Breast epithelium (tissue), 3 donors: Measurements from ENCODE around the gene OAS2.

Experiments
- CTCF ChIP-seq, 3 donors: fragments of 450-650 bp; IDR thresholded peaks; one replicate each; pipeline ENCODE4 v1.5.1; 2016 to 2017; ENCODE audit warnings: antibody characterized with exemption in 3 of 3, mild to moderate bottlenecking in 3 of 3, moderate library complexity in 3 of 3
- POLR2A ChIP-seq: fragments of 450-650 bp; IDR thresholded peaks from one replicate; pipeline ENCODE4 v1.6.1; 2016; ENCODE audit warnings: antibody characterized with exemption, mild to moderate bottlenecking, moderate library complexity
- POLR2AphosphoS5 ChIP-seq, 3 donors: sonication (generic); formaldehyde crosslinking; IDR thresholded peaks; one replicate each; pipeline ENCODE4 v1.6.1; 2017; ENCODE audit warnings: antibody characterized with exemption in 3 of 3

- TF ChIP-seq CTCF (IDR thresholded peaks at IDR 0.05) (no peak), POLR2A (no peak), POLR2AphosphoS5 (IDR thresholded peaks at IDR 0.05) (no peak)
Measured at GRCh38 chr12:113016796-113017195, 38.5 kb downstream of the OAS2 start.
